Fibroblast of lung (primary cell): ENCODE results near the gene PPP1R9B. TPM values are rescaled to one million over a fixed set of nuclear protein-coding genes. Genes with fewer than 3 reads are reported as not detected.

Source experiments
- DNase-seq, 2 donors: peaks; one replicate each; pipeline versions ENCODE4 v3.0.0 to v3.0.0-alpha.2; 2010; ENCODE audit warnings: low read depth in 2 of 2
- H2AFZ ChIP-seq: 2 replicates; pipeline ENCODE4 v1.5.1; 2012; ENCODE audit warnings: low read length, control low read depth, inconsistent platforms
- H3K27ac ChIP-seq: 2 replicates; pipeline ENCODE4 v1.5.1; 2011; ENCODE audit warnings: low read length, control low read depth; ENCODE audit not compliant: insufficient read depth
- H3K27me3 ChIP-seq: 2 replicates; pipeline ENCODE4 v1.5.1; 2011; ENCODE audit warnings: mild to moderate bottlenecking, low read length; ENCODE audit not compliant: control insufficient read depth, insufficient read depth
- H3K36me3 ChIP-seq: 2 replicates; pipeline ENCODE4 v1.5.1; 2011; ENCODE audit warnings: low read length; ENCODE audit not compliant: control insufficient read depth, insufficient read depth
- H3K4me1 ChIP-seq: 2 replicates; pipeline ENCODE4 v1.5.1; 2011; ENCODE audit warnings: low read length; ENCODE audit not compliant: control insufficient read depth, insufficient read depth; ENCODE audit errors: extremely low read depth
- H3K4me2 ChIP-seq: 2 replicates; pipeline ENCODE4 v1.5.1; 2011; ENCODE audit warnings: low read length, control low read depth; ENCODE audit not compliant: insufficient read depth; ENCODE audit errors: extremely low read depth
- H3K4me3 ChIP-seq, 4 experiments: fragments of 200-600 bp in 1 of 4; sonication (generic) in 1 of 4; replicated peaks in 1 of 4; 2 replicates each; pipeline ENCODE4 v1.5.1; 2011 to 2016; ENCODE audit warnings: low read length in 4 of 4, low read depth in 3 of 4, mild to moderate bottlenecking in 3 of 4, control low read depth in 2 of 4, inconsistent platforms in 1 of 4, mixed read lengths in 1 of 4; ENCODE audit not compliant: insufficient read depth in 1 of 4; ENCODE audit errors: control extremely low read depth in 1 of 4
- H3K79me2 ChIP-seq: 2 replicates; pipeline ENCODE4 v1.5.1; 2012; ENCODE audit warnings: mild to moderate bottlenecking, low read length, inconsistent platforms; ENCODE audit not compliant: control insufficient read depth, insufficient read depth
- H3K9ac ChIP-seq: 2 replicates; pipeline ENCODE4 v1.5.1; 2011; ENCODE audit warnings: mild to moderate bottlenecking, low read length, control low read depth; ENCODE audit not compliant: insufficient read depth
- H3K9me3 ChIP-seq: 2 replicates; pipeline ENCODE4 v1.5.1; 2012; ENCODE audit warnings: low read depth, low read length; ENCODE audit not compliant: control insufficient read depth, insufficient read depth
- H4K20me1 ChIP-seq: 2 replicates; pipeline ENCODE4 v1.5.1; 2011; ENCODE audit warnings: low read length; ENCODE audit not compliant: control insufficient read depth, insufficient read depth; ENCODE audit errors: extremely low read depth
- EZH2 ChIP-seq: IDR thresholded peaks from 2 replicates; pipeline ENCODE4 v1.5.1; 2012; ENCODE audit warnings: low read length, control low read depth, mild to moderate bottlenecking; ENCODE audit errors: missing control alignments
- polyA plus RNA-seq, 2 donors: library from polyadenylated mRNA; depleted of rRNA in 1 of 2; stranded (reverse) in 1 of 2; unstranded in 1 of 2; fragments of >200 nt; gene quantifications; 2 replicates each; pipeline ENCODE4 v1.2.1, GENCODE V29; 2011 to 2012; ENCODE audit warnings: missing spikeins in 1 of 2
- total RNA-seq: library from RNA; depleted of rRNA; stranded (reverse); fragments of >200 nt; gene quantifications from 2 replicates; pipeline ENCODE4 v1.2.1, GENCODE V29; 2014
- TF ChIP-seq, protein P1 (sequence below), 2 donors: IDR thresholded peaks in 1 of 2; conservative IDR thresholded peaks in 1 of 2; 1 replicate in 1 of 2; 2 replicates in 1 of 2; pipeline ENCODE4 v1.5.1; 2011 to 2012; ENCODE audit warnings: low read length in 2 of 2, control low read depth in 1 of 2, inconsistent platforms in 1 of 2, low read depth in 1 of 2, mild to moderate bottlenecking in 1 of 2

PPP1R9B gene
- total and polyA plus RNA-seq, 2 donors (not counting 1 experiment from before 2014, with no cell fraction given), result 22.1 to 41.5 TPM

GRCh38 chr17:50093807-50094206 is 56.7 kb downstream of the PPP1R9B start:
- Histone ChIP-seq H3K4me3 (no peak overlapping the region), H3K9me3 (no peaks in the 10 kb centered on the region), H4K20me1 (no peaks in the 10 kb centered on the region), H3K4me1 (peaks cover 14% of the 10 kb centered on the region), H3K9ac (no peak overlapping the region), H2AFZ (no peak overlapping the region), H3K27ac (no peak overlapping the region), H3K27me3 (no peaks in the 10 kb centered on the region), H3K4me2 (no peak overlapping the region), H3K79me2 (no peaks in the 10 kb centered on the region), H3K36me3 (peaks cover 18% of the 10 kb centered on the region)
- no peak for DNase-seq
- no peak for TF ChIP-seq EZH2
- TF ChIP-seq, protein P1, sequence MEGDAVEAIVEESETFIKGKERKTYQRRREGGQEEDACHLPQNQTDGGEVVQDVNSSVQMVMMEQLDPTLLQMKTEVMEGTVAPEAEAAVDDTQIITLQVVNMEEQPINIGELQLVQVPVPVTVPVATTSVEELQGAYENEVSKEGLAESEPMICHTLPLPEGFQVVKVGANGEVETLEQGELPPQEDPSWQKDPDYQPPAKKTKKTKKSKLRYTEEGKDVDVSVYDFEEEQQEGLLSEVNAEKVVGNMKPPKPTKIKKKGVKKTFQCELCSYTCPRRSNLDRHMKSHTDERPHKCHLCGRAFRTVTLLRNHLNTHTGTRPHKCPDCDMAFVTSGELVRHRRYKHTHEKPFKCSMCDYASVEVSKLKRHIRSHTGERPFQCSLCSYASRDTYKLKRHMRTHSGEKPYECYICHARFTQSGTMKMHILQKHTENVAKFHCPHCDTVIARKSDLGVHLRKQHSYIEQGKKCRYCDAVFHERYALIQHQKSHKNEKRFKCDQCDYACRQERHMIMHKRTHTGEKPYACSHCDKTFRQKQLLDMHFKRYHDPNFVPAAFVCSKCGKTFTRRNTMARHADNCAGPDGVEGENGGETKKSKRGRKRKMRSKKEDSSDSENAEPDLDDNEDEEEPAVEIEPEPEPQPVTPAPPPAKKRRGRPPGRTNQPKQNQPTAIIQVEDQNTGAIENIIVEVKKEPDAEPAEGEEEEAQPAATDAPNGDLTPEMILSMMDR (conservative IDR thresholded peaks at IDR 0.05 in 1 of 2, IDR thresholded peaks at IDR 0.05 in 1 of 2; ENCODE audit: low read depth in 1 of 2, low read length in 2 of 2), result no peak

GRCh38 chr17:50093246-50093645 is 57.2 kb downstream of the PPP1R9B start:
- TF ChIP-seq, protein P1 (conservative IDR thresholded peaks at IDR 0.05 in 1 of 2, IDR thresholded peaks at IDR 0.05 in 1 of 2; ENCODE audit: low read depth in 1 of 2, low read length in 2 of 2), result no peak
- TF ChIP-seq EZH2, result no peak
- H2AFZ ChIP-seq, result no peak overlapping the region
- peaks cover 14% of the 10 kb centered on the region for H3K4me1 ChIP-seq
- no peaks in the 10 kb centered on the region for H4K20me1 ChIP-seq
- no peaks in the 10 kb centered on the region for H3K27me3 ChIP-seq
- no peaks in the 10 kb centered on the region for H3K9me3 ChIP-seq
- no peak overlapping the region for H3K4me3 ChIP-seq
- peaks cover 19% of the 10 kb centered on the region for H3K36me3 ChIP-seq
- no peak overlapping the region for H3K9ac ChIP-seq
- H3K27ac ChIP-seq, result no peak overlapping the region
- no peak overlapping the region for H3K4me2 ChIP-seq
- no peak for DNase-seq
- no peaks in the 10 kb centered on the region for H3K79me2 ChIP-seq

DNA sequence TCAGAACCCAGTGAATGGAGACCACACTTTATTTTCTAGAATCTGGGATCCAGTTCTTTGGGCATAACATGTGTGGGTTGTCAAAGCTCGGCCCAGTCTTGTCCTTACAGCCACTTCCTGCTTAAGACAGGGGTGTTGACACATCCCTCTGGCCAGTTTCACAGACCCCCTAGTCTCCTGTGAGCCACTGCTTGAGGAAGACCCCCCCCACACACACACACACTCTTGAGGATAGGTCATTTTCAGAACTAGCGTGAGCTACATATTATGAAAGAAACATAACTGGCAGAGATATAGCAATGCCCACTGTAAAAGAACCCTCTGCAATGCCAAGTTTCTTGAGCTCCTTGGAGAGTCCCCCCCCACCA is 58.6 kb downstream of the PPP1R9B start:
- DNase-seq, result no peak
- Histone ChIP-seq H3K27ac (no peak overlapping the region), H3K4me1 (peaks cover 14% of the 10 kb centered on the region), H4K20me1 (no peaks in the 10 kb centered on the region), H3K36me3 (peaks cover 25% of the 10 kb centered on the region), H3K4me2 (no peak overlapping the region), H3K79me2 (no peaks in the 10 kb centered on the region), H3K4me3 (no peak overlapping the region), H2AFZ (no peak overlapping the region), H3K9ac (no peak overlapping the region), H3K27me3 (no peaks in the 10 kb centered on the region), H3K9me3 (no peaks in the 10 kb centered on the region)
- no peak for TF ChIP-seq EZH2
- TF ChIP-seq, protein P1 (conservative IDR thresholded peaks at IDR 0.05 in 1 of 2, IDR thresholded peaks at IDR 0.05 in 1 of 2; ENCODE audit: low read depth in 1 of 2, low read length in 2 of 2), result no peak
